OCI-LY3 (cell line): ENCODE results near the gene DAZAP1.

ENCODE experiments used
- CTCF ChIP-seq: fragments of 200-600, 300-600 bp; sonication (generic); IDR thresholded peaks from 2 replicates; pipeline ENCODE4 v1.5.1; 2014; ENCODE audit warnings: antibody characterized with exemption, low read length, low read depth
- EZH2phosphoT487 ChIP-seq: fragments of 200-600 bp; shearing (Covaris generic); IDR thresholded peaks from 2 replicates; pipeline ENCODE4 v1.6.1; 2018; ENCODE audit warnings: antibody characterized with exemption, mixed run types, low read depth

GRCh38 chr19:1390890-1391423 lies 16.4 kb upstream of the DAZAP1 start:
- TF ChIP-seq CTCF, result no peak
- TF ChIP-seq EZH2phosphoT487, result no peak
